Tibial artery (tissue), 4 donors: ENCODE data around the gene TRAF1.
A peak's percentile ranks its signal among the peaks of the same experiment; 100 is the strongest.

Experiments used
- DNase-seq, 2 donors: peaks; one replicate each; pipeline ENCODE4 v3.0.0-alpha.2; 2019
- H3K27ac ChIP-seq, 2 donors: fragments of 200-600 bp; sonication (generic) in 1 of 2; 1 replicate in 1 of 2; 2 replicates in 1 of 2; pipeline ENCODE4 v1.5.1; 2018 to 2019; ENCODE audit warnings: mild to moderate bottlenecking in 1 of 2
- H3K27me3 ChIP-seq, 2 donors: fragments of 200-600 bp; sonication (generic) in 1 of 2; one replicate each; pipeline versions ENCODE4 v1.5.1 to v1.6.0; 2016 to 2019
- H3K36me3 ChIP-seq, 3 donors: fragments of 200-600 bp; sonication (generic) in 2 of 3; one replicate each; pipeline ENCODE4 v1.5.1; 2016 to 2019; ENCODE audit warnings: mild to moderate bottlenecking in 2 of 3
- H3K4me1 ChIP-seq, 4 donors: fragments of 200-600 bp; sonication (generic) in 2 of 4; 1 replicate in 3 of 4; 2 replicates in 1 of 4; pipeline ENCODE4 v1.5.1; 2016 to 2019
- H3K4me3 ChIP-seq, 2 donors: fragments of 200-600 bp; sonication (generic) in 1 of 2; 1 replicate in 1 of 2; 2 replicates in 1 of 2; pipeline ENCODE4 v1.5.1; 2018 to 2019; ENCODE audit warnings: mild to moderate bottlenecking in 2 of 2
- H3K9me3 ChIP-seq, 3 donors: fragments of 200-600 bp; sonication (generic) in 1 of 3; one replicate each; pipeline ENCODE4 v1.5.1; 2016 to 2019
- CTCF ChIP-seq, 2 experiments: fragments of 200-600 bp in 1 of 2; fragments of 450-650 bp in 1 of 2; IDR thresholded peaks; one replicate each; pipeline ENCODE4 v1.5.1; 2017 to 2019; ENCODE audit warnings: antibody characterized with exemption in 2 of 2, mild to moderate bottlenecking in 1 of 2, moderate library complexity in 1 of 2
- intact Hi-C: fragments of 100-400 bp; cut with DNase I; formaldehyde crosslinking; loops from one replicate; pipeline ENCODE4 v1.15.0; 2023; ENCODE audit warnings: low total_unique reads

The TRAF1 gene

GRCh38 chr9:120878188-120879130, 48.1 kb downstream of the TRAF1 start:
- TF ChIP-seq CTCF (IDR thresholded peaks at IDR 0.05): no peak
- Histone ChIP-seq H3K27ac (peak overlapping the region in 1 of 2 donors; percentile 99), H3K27me3 (no peaks in the 10 kb centered on the region), H3K4me1 (peaks cover 0 to 17% (median 6%) of the 10 kb centered on the region in 4 donors), H3K36me3 (peaks cover 1 to 13% (median 11%) of the 10 kb centered on the region in 3 donors), H3K9me3 (no peaks in the 10 kb centered on the region), H3K4me3 (no peak overlapping the region)
- DNase-seq: no peak
- intact Hi-C loops: loop anchor here (5.0 kb wide), 1 partner anchor 59 kb away; no protein-coding TSS in a partner anchor

- Histone ChIP-seq H3K27ac (peak overlapping the region; percentile 93 to 99), H3K27me3 (no peaks in the 10 kb centered on the region), H3K4me3 (peak overlapping the region; percentile 64 to 90), H3K9me3 (no peaks in the 10 kb centered on the region), H3K4me1 (peaks cover 0 to 17% (median 6%) of the 10 kb centered on the region in 4 donors), H3K36me3 (peaks cover 7 to 23% (median 18%) of the 10 kb centered on the region in 3 donors)
- TF ChIP-seq CTCF (IDR thresholded peaks at IDR 0.05): peak; percentile 5 to 10
- intact Hi-C loops: loop anchor here (5.0 kb wide), 1 partner anchor 60 kb away; no protein-coding TSS in a partner anchor
- peak; percentile 62 to 81 for DNase-seq
These were observed 49.1 kb downstream of the TRAF1 start for GRCh38 chr9:120877276-120878034.

- intact Hi-C loops: loop anchor here (5.0 kb wide), 1 partner anchor 60 kb away; no protein-coding TSS in a partner anchor
- peak in 1 of 2 donors; percentile 76 for DNase-seq
These were observed 49.8 kb downstream of the TRAF1 start, which contains the start of gene PHF19 for GRCh38 chr9:120876842-120877240. Gene PHF19, minus strand, starts transcription at chr9:120877188. Its CDS starts 2,447 bp downstream, at chr9:120874741.

GRCh38 chr9:120875954-120876841, 50.4 kb downstream of the TRAF1 start:
- Histone ChIP-seq H3K27me3 (no peaks in the 10 kb centered on the region), H3K4me1 (peaks cover 0 to 17% (median 6%) of the 10 kb centered on the region in 4 donors), H3K36me3 (peaks cover 7 to 28% (median 18%) of the 10 kb centered on the region in 3 donors), H3K27ac (peak overlapping the region; percentile 93 to 99), H3K9me3 (no peaks in the 10 kb centered on the region), H3K4me3 (peak overlapping the region; percentile 64 to 90)
- peak; percentile 87 to 95 for DNase-seq
- TF ChIP-seq CTCF (IDR thresholded peaks at IDR 0.05): no peak
- intact Hi-C loops: loop anchor here (5.0 kb wide), 1 partner anchor 61 kb away; no protein-coding TSS in a partner anchor

More at GRCh38 chr9:120876842-120877240, 49.8 kb downstream of the TRAF1 start, which contains the start of gene PHF19:
- no peak for TF ChIP-seq CTCF (IDR thresholded peaks at IDR 0.05)
- H3K9me3 ChIP-seq: no peaks in the 10 kb centered on the region
- H3K4me3 ChIP-seq: peak within 1 kb of the TSS; percentile 64 to 90
- H3K4me1 ChIP-seq: peaks cover 0 to 17% (median 6%) of the 10 kb centered on the region in 4 donors
- H3K36me3 ChIP-seq: peaks cover 7 to 28% (median 18%) of the 10 kb centered on the region in 3 donors
- no peaks in the 10 kb centered on the region for H3K27me3 ChIP-seq
- peak within 1 kb of the TSS; percentile 93 to 99 for H3K27ac ChIP-seq
